GM12873 (cell line): Measurements from ENCODE around the gene SUPV3L1.

Experiments used
- CTCF ChIP-seq: IDR thresholded peaks from 2 replicates; pipeline ENCODE4 v1.5.1; 2012; ENCODE audit warnings: low read depth, mild to moderate bottlenecking, moderate library complexity, low read length, control low read depth; ENCODE audit not compliant: insufficient read depth; ENCODE audit errors: missing control alignments

Gene SUPV3L1

GRCh38 chr10:69180525-69181204, 631 bp downstream of the SUPV3L1 start:
- no peak for TF ChIP-seq CTCF

DNA sequence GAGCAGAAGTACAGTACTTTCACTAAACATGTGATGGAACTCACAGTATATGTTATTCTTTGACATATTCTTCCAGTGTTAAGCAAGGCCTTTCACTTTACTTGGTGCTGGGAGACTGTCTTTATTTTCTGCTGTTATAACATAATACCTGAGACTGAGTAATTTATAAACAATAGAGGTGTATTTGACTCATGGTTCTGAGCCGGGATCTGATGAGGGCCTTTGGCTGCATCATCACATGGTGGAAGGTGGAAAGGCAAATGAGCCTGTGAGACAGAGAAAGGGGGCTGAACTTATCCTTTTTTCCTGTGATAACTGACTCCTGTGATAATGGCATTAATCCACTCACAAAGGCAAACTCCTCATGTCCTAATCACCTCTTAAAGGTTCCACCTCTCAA, 1.4 kb downstream of the SUPV3L1 start:
- TF ChIP-seq CTCF, result no peak

- no peak for TF ChIP-seq CTCF
Observed at GRCh38 chr10:69182005-69182404, 2.0 kb downstream of the SUPV3L1 start.

DNA sequence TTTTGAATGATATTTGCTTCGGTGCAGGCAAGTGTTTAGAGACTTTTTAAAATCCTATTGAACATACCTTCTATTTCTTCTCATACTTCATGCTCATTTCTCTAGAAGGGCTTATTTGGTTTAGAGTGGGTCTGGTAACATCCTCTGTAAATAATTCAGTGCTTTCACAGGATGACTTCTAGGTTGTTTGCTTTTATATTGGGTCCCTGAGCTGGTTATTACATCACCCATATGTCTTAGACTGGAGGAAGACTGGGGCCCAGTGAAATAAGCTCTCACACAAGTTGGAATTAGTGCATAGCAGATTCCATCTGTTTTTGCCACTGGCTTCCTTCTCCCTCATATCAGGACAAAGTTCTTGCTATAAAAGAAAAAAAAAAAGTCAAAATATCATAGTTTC, 6.5 kb downstream of the SUPV3L1 start:
- TF ChIP-seq CTCF, result no peak

GRCh38 chr10:69201045-69201444, 21.0 kb downstream of the SUPV3L1 start:
- no peak for TF ChIP-seq CTCF

GRCh38 chr10:69202332-69202731, 22.3 kb downstream of the SUPV3L1 start:
- no peak for TF ChIP-seq CTCF

GRCh38 chr10:69208761-69209160, 28.7 kb downstream of the SUPV3L1 start:
- TF ChIP-seq CTCF, result no peak
